SK-N-SH (cell line): ENCODE measurements around the gene SLC9A5.

ENCODE experiments used
- EZH2phosphoT487 ChIP-seq: fragments of 200-600 bp; sonication (generic); IDR thresholded peaks from 2 replicates; pipeline ENCODE4 v1.6.1; 2017; ENCODE audit warnings: low read depth, mixed run types, mild to moderate bottlenecking, antibody characterized with exemption, moderate library complexity, borderline replicate concordance
- FOXM1 ChIP-seq: IDR thresholded peaks from 2 replicates; pipeline ENCODE4 v1.4.0; 2012; ENCODE audit warnings: low read depth, mild to moderate bottlenecking
- GABPA ChIP-seq: IDR thresholded peaks from 2 replicates; pipeline ENCODE4 v1.4.0; 2012; ENCODE audit warnings: low read depth, mild to moderate bottlenecking
- POLR2AphosphoS5 ChIP-seq: IDR thresholded peaks from 2 replicates; pipeline ENCODE4 v1.6.1; 2012; ENCODE audit warnings: low read depth, low read length
- RAD21 ChIP-seq: IDR thresholded peaks from 2 replicates; pipeline ENCODE4 v1.6.1; 2012; ENCODE audit warnings: mild to moderate bottlenecking, low read length
- RFX5 ChIP-seq: IDR thresholded peaks from 2 replicates; pipeline ENCODE4 v1.6.1; 2012; ENCODE audit warnings: mild to moderate bottlenecking, improper control_type of control experiment, low read length
- SMC3 ChIP-seq: IDR thresholded peaks from 2 replicates; pipeline ENCODE4 v1.6.1; 2012; ENCODE audit warnings: low read depth, low read length, improper control_type of control experiment
- YY1 ChIP-seq: IDR thresholded peaks from 2 replicates; pipeline ENCODE4 v1.4.0; 2012; ENCODE audit warnings: low read depth, mild to moderate bottlenecking
- TF ChIP-seq, protein P1 (sequence below): fragments of 200-600 bp; sonication (generic); IDR thresholded peaks from 2 replicates; pipeline ENCODE4 v1.6.1; 2017; ENCODE audit warnings: antibody characterized with exemption, mild to moderate bottlenecking, moderate library complexity
- TF ChIP-seq, protein P2 (sequence below): fragments of 150-350 bp; IDR thresholded peaks from 2 replicates; pipeline ENCODE4 v1.6.1; 2017; ENCODE audit warnings: antibody characterized with exemption, low read length, low read depth, borderline replicate concordance
- TF ChIP-seq, protein P3 (sequence below): IDR thresholded peaks from 2 replicates; pipeline ENCODE4 v1.4.0; 2012; ENCODE audit warnings: low read depth

DNA sequence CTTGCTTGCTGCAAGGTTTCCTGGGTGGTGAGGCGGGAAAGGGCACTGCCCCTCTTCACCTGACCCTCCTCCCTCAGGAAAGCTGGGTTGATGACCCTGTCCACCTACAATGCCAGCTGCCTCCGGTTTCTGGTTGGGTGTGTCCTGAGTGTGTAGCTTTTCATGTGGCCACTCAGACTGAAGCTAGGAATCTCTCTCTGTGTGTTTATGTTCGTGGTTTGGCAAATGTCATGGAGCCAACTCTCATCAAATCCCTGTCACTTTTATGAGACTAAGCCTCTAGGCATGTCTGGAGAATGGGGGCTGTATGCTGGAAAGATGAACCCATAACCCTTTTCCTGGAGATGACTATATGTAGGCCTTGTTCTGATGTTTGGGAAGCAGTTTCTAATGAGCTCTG, 47.6 kb downstream of the SLC9A5 start:
- TF ChIP-seq POLR2AphosphoS5: no peak
- TF ChIP-seq, protein P1, sequence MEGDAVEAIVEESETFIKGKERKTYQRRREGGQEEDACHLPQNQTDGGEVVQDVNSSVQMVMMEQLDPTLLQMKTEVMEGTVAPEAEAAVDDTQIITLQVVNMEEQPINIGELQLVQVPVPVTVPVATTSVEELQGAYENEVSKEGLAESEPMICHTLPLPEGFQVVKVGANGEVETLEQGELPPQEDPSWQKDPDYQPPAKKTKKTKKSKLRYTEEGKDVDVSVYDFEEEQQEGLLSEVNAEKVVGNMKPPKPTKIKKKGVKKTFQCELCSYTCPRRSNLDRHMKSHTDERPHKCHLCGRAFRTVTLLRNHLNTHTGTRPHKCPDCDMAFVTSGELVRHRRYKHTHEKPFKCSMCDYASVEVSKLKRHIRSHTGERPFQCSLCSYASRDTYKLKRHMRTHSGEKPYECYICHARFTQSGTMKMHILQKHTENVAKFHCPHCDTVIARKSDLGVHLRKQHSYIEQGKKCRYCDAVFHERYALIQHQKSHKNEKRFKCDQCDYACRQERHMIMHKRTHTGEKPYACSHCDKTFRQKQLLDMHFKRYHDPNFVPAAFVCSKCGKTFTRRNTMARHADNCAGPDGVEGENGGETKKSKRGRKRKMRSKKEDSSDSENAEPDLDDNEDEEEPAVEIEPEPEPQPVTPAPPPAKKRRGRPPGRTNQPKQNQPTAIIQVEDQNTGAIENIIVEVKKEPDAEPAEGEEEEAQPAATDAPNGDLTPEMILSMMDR: no peak
- TF ChIP-seq EZH2phosphoT487: no peak
- TF ChIP-seq RFX5: no peak
- TF ChIP-seq, protein P2, sequence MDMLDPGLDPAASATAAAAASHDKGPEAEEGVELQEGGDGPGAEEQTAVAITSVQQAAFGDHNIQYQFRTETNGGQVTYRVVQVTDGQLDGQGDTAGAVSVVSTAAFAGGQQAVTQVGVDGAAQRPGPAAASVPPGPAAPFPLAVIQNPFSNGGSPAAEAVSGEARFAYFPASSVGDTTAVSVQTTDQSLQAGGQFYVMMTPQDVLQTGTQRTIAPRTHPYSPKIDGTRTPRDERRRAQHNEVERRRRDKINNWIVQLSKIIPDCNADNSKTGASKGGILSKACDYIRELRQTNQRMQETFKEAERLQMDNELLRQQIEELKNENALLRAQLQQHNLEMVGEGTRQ: no peak
- no peak for TF ChIP-seq FOXM1
- TF ChIP-seq RAD21: no peak
- TF ChIP-seq, protein P3, sequence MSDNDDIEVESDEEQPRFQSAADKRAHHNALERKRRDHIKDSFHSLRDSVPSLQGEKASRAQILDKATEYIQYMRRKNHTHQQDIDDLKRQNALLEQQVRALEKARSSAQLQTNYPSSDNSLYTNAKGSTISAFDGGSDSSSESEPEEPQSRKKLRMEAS: no peak
- TF ChIP-seq YY1: no peak
- no peak for TF ChIP-seq SMC3
- TF ChIP-seq GABPA: no peak
